Ishikawa (cell line): ENCODE measurements around the gene OTULIN.

ENCODE experiments used
- CEBPB ChIP-seq: IDR thresholded peaks from 2 replicates; pipeline ENCODE4 v1.6.1; 2012
- CREB1 ChIP-seq: IDR thresholded peaks from 2 replicates; pipeline ENCODE4 v1.6.1; 2012; ENCODE audit warnings: low read depth
- EGR1 ChIP-seq: IDR thresholded peaks from 2 replicates; pipeline ENCODE4 v1.6.1; 2012
- EP300 ChIP-seq: IDR thresholded peaks from 2 replicates; pipeline ENCODE4 v1.6.1; 2012; ENCODE audit warnings: borderline replicate concordance
- FOXM1 ChIP-seq: IDR thresholded peaks from 2 replicates; pipeline ENCODE4 v1.6.1; 2012; ENCODE audit warnings: low read depth, borderline replicate concordance
- NFIC ChIP-seq: IDR thresholded peaks from 2 replicates; pipeline ENCODE4 v1.6.1; 2012
- RAD21 ChIP-seq: IDR thresholded peaks from 2 replicates; pipeline ENCODE4 v1.6.1; 2012; ENCODE audit warnings: low read depth
- REST ChIP-seq: IDR thresholded peaks from 2 replicates; pipeline ENCODE4 v1.6.1; 2012; ENCODE audit warnings: low read depth, mild to moderate bottlenecking
- TAF1 ChIP-seq: IDR thresholded peaks from 2 replicates; pipeline ENCODE4 v1.6.1; 2012; ENCODE audit warnings: low read depth, mild to moderate bottlenecking
- TCF12 ChIP-seq: IDR thresholded peaks from 2 replicates; pipeline ENCODE4 v1.6.1; 2012; ENCODE audit warnings: low read depth
- TEAD4 ChIP-seq: IDR thresholded peaks from 2 replicates; pipeline ENCODE4 v1.6.1; 2012
- USF1 ChIP-seq: IDR thresholded peaks from 2 replicates; pipeline ENCODE4 v1.6.1; 2012
- YY1 ChIP-seq: IDR thresholded peaks from 2 replicates; pipeline ENCODE4 v1.6.1; 2012; ENCODE audit warnings: low read depth
- ZBTB7A ChIP-seq: IDR thresholded peaks from 2 replicates; pipeline ENCODE4 v1.6.1; 2012; ENCODE audit warnings: low read depth
- TF ChIP-seq, protein P1 (sequence below): IDR thresholded peaks from 2 replicates; pipeline ENCODE4 v1.6.1; 2012

Gene OTULIN

DNA sequence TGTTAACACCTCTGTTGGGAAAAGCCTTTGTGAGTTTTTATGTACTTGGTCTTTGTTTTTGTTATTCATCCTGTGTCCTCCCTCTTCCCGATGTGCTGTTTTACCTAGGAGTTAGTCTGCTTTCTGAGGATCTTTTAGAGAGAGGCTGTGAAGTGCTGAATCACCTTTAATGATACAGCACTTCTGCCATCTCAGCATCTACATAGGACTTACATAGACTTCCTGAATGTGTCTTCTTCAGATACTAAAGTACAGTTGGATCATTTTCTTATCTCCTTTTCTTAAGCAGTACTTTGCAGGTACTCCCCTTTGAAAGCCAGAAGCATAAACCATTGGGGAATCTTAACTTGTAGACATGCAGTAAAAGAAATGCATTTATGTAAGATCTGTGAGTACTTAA, 31.5 kb downstream of the OTULIN start:
- TF ChIP-seq REST (no peak), USF1 (no peak), CREB1 (no peak), RAD21 (no peak), TAF1 (no peak), ZBTB7A (no peak), EP300 (no peak), CEBPB (no peak), NFIC (no peak), FOXM1 (no peak), TCF12 (no peak), TEAD4 (no peak), EGR1 (no peak), YY1 (no peak)
- TF ChIP-seq, protein P1, sequence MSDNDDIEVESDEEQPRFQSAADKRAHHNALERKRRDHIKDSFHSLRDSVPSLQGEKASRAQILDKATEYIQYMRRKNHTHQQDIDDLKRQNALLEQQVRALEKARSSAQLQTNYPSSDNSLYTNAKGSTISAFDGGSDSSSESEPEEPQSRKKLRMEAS: no peak

- TF ChIP-seq EP300 (no peak), CREB1 (no peak), CEBPB (no peak), RAD21 (no peak), EGR1 (no peak), FOXM1 (no peak), ZBTB7A (no peak), TEAD4 (no peak), TCF12 (no peak), TAF1 (no peak), YY1 (no peak), REST (no peak), NFIC (no peak), USF1 (no peak)
- TF ChIP-seq, protein P1: no peak
These were observed 32.3 kb downstream of the OTULIN start for GRCh38 chr5:14696851-14697250.

GRCh38 chr5:14698495-14698894, 34.0 kb downstream of the OTULIN start:
- TF ChIP-seq REST: no peak
- no peak for TF ChIP-seq RAD21
- no peak for TF ChIP-seq TEAD4
- TF ChIP-seq EP300: no peak
- TF ChIP-seq TAF1: no peak
- no peak for TF ChIP-seq TCF12
- no peak for TF ChIP-seq FOXM1
- TF ChIP-seq USF1: no peak
- TF ChIP-seq CREB1: no peak
- TF ChIP-seq, protein P1: no peak

DNA sequence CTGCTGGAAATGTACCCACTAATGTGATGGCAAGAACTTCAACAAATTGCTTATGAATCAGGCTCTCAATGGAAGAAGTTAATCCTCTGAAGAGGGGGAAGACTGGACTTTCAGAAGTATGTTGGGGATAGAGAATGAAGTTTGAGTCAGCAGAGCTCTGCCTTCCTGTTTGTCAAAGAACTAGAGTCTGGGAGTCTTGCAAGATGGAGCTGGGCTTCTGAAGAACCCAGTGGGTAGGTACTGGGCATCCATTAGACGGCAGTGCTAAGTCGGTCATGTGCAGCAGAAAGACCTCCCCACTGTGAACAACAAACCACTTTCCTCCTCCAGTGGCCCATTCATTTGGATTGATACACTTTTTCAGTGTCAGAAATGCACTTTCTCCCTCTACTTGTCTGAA, 34.6 kb downstream of the OTULIN start:
- no peak for TF ChIP-seq TEAD4
- TF ChIP-seq CEBPB: no peak
- TF ChIP-seq CREB1: no peak
- no peak for TF ChIP-seq TAF1
- TF ChIP-seq REST: no peak
- no peak for TF ChIP-seq FOXM1
- no peak for TF ChIP-seq TCF12
- TF ChIP-seq RAD21: no peak
- TF ChIP-seq, protein P1: no peak
- no peak for TF ChIP-seq ZBTB7A
- no peak for TF ChIP-seq NFIC
- no peak for TF ChIP-seq YY1
- TF ChIP-seq EP300: no peak
- no peak for TF ChIP-seq USF1
- TF ChIP-seq EGR1: no peak
